Measurements from ENCODE around the gene OR5H1. TPM values are rescaled to one million over a fixed set of nuclear protein-coding genes. Genes with fewer than 3 reads are reported as not detected.
A peak's percentile ranks its signal among the peaks of the same experiment; 100 is the strongest.

The OR5H1 gene
- total RNA-seq, 1 experiment from 2014 or later: not detected

GRCh38 chr3:98185180-98185579 is 54.7 kb downstream of the OR5H1 start:
- Histone ChIP-seq H2BK20ac (ENCODE audit: low read depth, low read length, poor library complexity, severe bottlenecking) (no peak overlapping the region), H3K4me1 (ENCODE audit: insufficient read depth, low read length) (peaks cover 3% of the 10 kb centered on the region; the same call in 1 of the 2 replicates), H2BK15ac (ENCODE audit: low read depth, low read length) (no peak overlapping the region), H2AFZ (ENCODE audit: low read length) (no peak overlapping the region), H3T11ph (ENCODE audit: low read length) (no peak overlapping the region), H4K5ac (ENCODE audit: insufficient read length, low read depth, low read length) (no peak overlapping the region), H2BK120ac (ENCODE audit: low read depth, low read length, poor library complexity, severe bottlenecking) (no peak overlapping the region), H3K14ac (ENCODE audit: insufficient read depth, low read length) (no peak overlapping the region), H3K4me2 (ENCODE audit: insufficient read depth, insufficient read length, low read length) (no peak overlapping the region), H4K20me1 (ENCODE audit: control insufficient read depth, insufficient read depth, insufficient read length) (no peaks in the 10 kb centered on the region), H3K23ac (ENCODE audit: insufficient read length, low read depth, low read length) (no peak overlapping the region), H3K18ac (ENCODE audit: insufficient read length, low read depth, low read length) (no peak overlapping the region), H3K79me2 (ENCODE audit: insufficient read depth, low read length) (no peaks in the 10 kb centered on the region), H4K8ac (replicated peaks; ENCODE audit: insufficient read length, low read depth, low read length) (no peak overlapping the region), H3K9me3 (ENCODE audit: control insufficient read depth, low read depth, low read length) (no peaks in the 10 kb centered on the region), H3K56ac (ENCODE audit: insufficient read length, low read depth, low read length) (no peak overlapping the region), H3K23me2 (ENCODE audit: insufficient read length, low read depth, low read length, poor library complexity, severe bottlenecking) (no peaks in the 10 kb centered on the region), H3K27me3 (ENCODE audit: insufficient read depth, low read length) (no peaks in the 10 kb centered on the region), H3K79me1 (ENCODE audit: insufficient read depth, low read depth, low read length, poor library complexity, severe bottlenecking) (no peaks in the 10 kb centered on the region), H3K9ac (ENCODE audit: extremely low read depth, insufficient read length, low read length) (no peak overlapping the region), H3K27ac (ENCODE audit: insufficient read length, low read depth, low read length) (no peak overlapping the region), H2BK12ac (ENCODE audit: insufficient read length, low read depth, low read length) (no peak overlapping the region), H2AK5ac (ENCODE audit: insufficient read length, low read length) (no peak overlapping the region), H2BK5ac (ENCODE audit: insufficient read length, low read length) (no peak overlapping the region), H4K91ac (ENCODE audit: insufficient read length, low read depth, low read length) (no peak overlapping the region), H3K4ac (ENCODE audit: low read depth, low read length) (no peak overlapping the region)
- Mint-ChIP-seq H3K27ac (no peak overlapping the region), H3K4me1 (peaks cover 27 to 46% of the 10 kb centered on the region in 2 experiments), H3K4me3 (no peak overlapping the region), H3K27me3 (ENCODE audit: low read depth) (no peaks in the 10 kb centered on the region), H3K9me3 (peaks cover 0 to 3% of the 10 kb centered on the region in 2 experiments; a peak in 1 of 5 replicates), H3K36me3 (ENCODE audit: insufficient read depth in 1 of 3, low read depth in 3 of 3) (peaks cover 0 to 6% (median 0%) of the 10 kb centered on the region in 3 experiments; a peak in 4 of 7 replicates)
- DNase-seq: peak; percentile 33
- TF ChIP-seq CTCF (conservative IDR thresholded peaks at IDR 0.05): peak; percentile 63

Other genes starting within 250 kb of the OR5H1 start
- 13.1 and 15.5 TPM in 2 replicates for gene RIOX2, start 158.3 kb upstream of the OR5H1 start, total RNA-seq (2021)
- gene GABRR3, start 95.4 kb upstream of the OR5H1 start, total RNA-seq (2021): not detected in 2 replicates
- gene OR5AC2, start 43.5 kb upstream of the OR5H1 start, total RNA-seq (2021): not detected in 2 replicates
- gene OR5H14, start 16.8 kb downstream of the OR5H1 start, total RNA-seq (2021): not detected in 2 replicates
- not detected in 2 replicates for gene OR5H15, start 36.0 kb downstream of the OR5H1 start, total RNA-seq (2021)
- not detected in 2 replicates for gene OR5H6, start 133.5 kb downstream of the OR5H1 start, total RNA-seq (2021)
- not detected in 2 replicates for gene OR5H2, start 151.8 kb downstream of the OR5H1 start, total RNA-seq (2021)
- not detected in 2 replicates for gene OR5K4, start 223.1 kb downstream of the OR5H1 start, total RNA-seq (2021)